GM19328 (cell line): Measurements from ENCODE around the gene CHAD.
"Not testable (repeated sequence)": the region's sequence is repeated elsewhere in the genome, so short reads cannot be mapped to it uniquely, and the experiment has no call there.

ENCODE experiments used
- ATAC-seq: cut with Tn5 transposase; IDR thresholded peaks from one replicate; pipeline ENCODE4 v1.9.1; 2021; ENCODE audit warnings: mild to moderate bottlenecking, moderate library complexity; ENCODE audit not compliant: unreplicated experiment

The CHAD gene

DNA sequence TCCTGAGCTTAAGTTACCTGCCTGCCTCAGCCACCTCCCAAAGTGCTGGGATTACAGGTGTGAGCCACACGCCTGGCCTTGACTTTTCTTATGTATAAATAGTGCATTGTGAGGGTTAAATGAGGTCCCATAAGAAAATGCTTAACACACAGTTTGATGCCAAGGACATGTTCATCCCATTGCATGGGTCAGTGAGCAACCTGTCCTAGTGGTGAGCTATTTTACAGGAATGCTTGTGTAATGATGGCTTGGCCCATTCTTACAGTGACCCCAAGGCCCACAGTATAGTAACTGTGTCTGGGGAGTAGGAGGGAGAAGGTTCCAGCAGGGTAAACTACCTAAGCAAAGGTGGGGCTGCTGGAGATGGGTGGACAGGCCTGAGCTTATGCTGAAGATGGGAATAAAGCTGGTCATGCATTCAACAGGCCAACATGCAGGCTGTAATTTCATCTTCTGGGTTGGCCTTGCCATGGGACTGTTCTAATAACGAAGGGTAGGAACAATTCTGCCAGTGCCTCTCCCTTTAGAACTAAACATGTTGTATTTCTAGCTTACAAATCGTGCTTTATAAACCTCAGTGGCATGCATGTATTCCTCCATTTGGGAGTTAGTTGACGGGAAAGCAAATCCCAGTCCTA lies 36.4 kb downstream of the CHAD start:
- no peak for ATAC-seq

DNA sequence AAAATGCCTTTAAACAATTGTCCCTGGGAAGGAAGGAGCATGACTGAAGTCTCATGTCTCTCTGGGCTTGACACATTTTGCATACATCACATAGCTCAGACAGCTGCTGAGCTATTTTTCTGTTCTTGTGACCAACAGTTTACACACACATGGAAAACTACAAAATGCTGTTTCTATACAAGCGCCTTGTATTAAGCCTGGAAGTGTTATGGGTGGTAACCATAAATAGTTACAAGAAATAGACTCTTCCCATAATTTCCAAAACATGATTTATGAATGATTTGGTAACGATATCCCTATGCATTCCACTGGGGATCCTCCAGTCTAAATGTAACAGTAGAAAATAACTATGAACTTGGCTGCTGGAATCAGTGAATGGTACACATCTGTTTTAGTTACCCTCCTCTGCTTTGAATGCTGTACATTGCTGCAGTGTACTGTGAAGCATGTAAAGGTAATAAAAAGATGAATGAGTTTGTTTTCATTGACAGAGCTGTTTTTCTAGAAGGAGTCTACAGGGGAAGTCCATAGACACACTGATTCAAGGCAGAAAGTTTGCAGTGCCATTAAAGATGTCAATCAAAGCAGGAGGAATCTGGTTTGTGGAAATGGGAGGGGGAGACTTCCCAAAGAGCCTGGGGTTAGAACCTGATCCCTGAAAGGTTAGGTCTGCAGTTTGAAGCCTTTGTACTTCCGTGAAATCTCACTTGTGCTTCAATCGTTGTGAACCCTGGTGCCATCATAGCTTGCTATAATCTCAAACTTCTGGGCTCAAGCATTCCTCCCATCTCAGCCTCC lies 37.7 kb downstream of the CHAD start:
- ATAC-seq = no peak

DNA sequence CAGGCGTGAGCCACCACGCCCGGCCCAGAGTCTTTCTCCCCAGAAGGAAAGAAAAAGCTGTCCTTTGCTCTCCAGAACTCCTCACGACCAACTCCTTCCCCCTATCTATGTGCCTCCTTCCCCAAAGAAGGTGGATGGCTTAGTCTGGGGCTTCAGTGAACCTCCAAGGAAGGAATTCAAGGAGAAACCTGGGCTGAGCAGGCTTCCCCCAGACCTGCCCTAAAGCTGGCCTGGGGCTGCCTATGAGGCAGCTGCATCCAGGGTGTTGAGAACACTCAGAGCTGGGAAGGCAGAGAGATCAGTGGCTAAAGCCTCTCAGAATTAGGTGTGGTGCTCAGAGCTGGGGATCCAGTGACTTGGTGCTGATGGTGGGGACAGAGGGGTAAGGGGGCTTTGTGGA lies 38.9 kb downstream of the CHAD start:
- ATAC-seq = no peak

DNA sequence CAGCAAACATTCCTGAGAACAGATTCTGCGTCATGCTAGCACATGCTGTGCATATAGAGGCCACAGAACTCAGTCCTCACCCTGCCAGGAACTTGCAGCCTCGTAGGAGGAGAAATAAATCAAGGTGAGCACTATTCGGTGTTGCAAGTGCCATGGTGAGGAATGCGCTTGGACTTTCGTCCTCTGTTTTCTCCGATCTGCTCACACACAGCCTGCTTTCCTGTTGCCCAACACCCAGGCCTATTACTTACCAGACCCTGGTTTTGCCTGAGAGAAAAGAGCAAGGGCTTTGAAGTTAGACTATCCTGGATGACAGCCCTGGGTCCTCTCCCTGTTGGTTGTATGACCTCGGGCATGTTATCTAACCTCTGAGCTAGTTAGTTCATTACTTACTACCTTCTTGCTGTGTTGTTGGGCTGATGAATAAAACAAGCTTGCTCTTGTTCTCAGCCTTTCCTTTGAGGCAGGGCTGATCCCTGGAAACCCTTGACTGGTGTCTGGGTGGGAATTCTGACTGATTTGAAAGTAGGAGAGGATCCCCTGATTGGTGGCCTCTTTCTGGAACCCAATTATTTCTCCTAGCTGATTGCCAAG lies 39.8 kb downstream of the CHAD start:
- no peak for ATAC-seq

DNA sequence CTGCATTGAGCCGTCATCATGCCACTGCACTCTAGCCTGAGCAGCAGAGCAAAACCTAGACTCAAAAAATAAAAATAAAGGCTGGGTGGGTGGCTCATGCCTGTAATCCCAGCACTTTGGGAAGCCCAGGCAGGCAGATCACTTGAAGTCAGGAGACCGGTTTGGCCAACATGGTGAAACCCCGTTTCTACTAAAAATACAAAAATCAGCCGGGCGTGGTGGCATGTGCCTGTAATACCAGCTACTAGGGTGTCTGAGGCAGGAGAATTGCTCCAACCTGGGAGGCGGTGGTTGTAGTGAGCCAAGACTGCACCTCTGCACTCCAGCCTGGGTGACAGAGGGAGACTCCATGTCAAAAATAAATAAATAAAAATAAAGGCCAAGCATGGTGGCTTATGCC lies 40.6 kb downstream of the CHAD start:
- ATAC-seq = not testable (repeated sequence)

DNA sequence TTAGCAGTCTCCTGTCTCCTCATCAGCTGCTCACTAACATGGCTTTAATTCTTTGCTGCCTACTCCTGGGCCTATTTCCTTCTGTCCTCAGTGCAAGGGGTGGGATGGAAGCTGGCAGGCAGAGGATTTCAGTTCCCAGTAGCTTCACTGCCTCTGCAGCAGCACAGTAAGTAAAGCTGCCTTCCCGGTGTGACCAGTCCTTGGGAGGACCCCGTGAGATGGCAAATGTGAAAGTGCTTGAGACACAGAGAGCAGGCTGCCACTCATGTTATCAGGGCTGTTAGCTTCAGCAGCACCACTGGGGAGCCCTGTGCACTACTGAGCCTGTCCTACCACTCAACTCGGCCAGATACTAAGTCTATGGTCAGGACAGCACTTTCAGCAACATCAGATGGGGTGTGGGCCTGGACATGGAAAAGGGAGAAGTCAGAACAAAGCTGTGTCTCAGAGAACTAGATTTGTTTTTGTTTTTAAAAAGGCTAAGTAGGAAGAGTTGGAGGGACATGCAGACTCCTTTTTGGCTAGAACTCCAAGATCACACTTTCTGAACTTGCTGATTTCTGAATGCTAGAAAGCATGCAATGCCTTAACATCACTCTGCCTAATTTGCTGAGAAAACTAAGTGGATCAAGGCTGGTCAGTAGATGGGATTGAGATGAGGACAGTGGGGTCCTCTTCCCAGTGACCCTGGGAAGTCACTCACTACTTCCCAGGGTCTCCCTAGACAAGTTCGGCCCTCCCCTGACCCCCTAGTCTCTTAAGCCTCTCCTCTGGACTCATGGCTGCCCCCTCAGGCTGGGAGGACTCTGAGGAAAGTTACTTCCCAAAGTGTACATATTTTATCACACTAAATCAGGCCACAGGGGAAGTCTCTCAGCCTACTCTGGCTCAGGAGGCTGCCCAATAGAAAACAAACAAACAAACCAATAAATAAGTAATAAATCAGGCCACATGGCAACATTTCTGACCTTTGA lies 41.6 kb downstream of the CHAD start:
- ATAC-seq = no peak

DNA sequence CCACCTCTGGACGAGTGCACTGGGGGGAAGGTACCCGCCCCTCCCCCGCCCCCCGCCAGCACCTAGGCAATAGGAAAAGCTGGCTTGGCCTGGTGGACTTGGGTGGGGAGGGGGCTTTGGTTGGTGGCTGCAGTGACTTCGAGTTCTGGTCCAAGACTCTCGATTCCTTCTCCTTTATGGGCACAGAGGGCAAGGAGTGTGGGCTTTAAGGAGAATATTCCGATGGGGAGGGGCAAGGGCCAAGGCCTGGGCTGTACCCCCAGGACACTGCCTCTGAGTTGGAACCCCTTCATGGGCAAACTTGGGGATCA lies 42.3 kb downstream of the CHAD start:
- ATAC-seq = no peak

DNA sequence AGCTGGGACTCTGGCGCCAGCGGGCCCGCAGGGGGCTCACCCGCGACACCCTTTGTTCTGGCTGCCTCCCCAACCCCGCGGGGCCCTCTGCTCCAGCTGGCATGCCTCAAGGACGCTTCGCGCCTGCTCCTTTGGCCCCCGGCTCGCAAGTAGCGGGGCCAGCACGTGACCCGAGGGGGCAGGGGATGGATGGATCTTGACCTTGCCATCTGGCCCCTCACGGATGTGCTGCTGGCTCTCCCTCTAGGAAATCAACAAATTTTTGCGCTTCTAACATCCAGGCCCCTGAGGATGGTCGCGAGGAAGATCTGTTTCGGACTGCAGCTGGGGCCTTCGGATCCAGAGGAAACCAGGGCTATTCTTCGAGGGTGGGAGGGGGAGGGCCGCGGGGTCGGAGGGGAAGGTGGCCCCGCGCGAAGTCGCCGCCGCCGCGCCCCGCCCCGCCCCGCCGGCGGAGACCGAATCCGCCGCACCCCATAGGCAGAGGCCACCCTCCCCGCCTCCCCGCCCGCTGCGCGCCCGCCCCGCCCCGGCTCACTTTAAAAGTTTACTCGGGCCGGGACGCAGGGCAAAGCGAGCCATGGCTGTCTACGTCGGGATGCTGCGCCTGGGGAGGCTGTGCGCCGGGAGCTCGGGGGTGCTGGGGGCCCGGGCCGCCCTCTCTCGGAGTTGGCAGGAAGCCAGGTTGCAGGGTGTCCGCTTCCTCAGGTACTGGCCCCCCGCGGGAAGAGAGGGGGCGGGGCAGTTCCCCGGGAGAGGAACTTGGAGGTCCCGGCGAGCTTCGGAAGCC lies 42.8 kb downstream of the CHAD start, which contains the start of gene ACSF2:
Gene ACSF2 (plus strand): TSS at position 537 of the 790 bp plus-strand sequence. CDS start 44 bp downstream, at position 581.
- ATAC-seq = peak; percentile 71

DNA sequence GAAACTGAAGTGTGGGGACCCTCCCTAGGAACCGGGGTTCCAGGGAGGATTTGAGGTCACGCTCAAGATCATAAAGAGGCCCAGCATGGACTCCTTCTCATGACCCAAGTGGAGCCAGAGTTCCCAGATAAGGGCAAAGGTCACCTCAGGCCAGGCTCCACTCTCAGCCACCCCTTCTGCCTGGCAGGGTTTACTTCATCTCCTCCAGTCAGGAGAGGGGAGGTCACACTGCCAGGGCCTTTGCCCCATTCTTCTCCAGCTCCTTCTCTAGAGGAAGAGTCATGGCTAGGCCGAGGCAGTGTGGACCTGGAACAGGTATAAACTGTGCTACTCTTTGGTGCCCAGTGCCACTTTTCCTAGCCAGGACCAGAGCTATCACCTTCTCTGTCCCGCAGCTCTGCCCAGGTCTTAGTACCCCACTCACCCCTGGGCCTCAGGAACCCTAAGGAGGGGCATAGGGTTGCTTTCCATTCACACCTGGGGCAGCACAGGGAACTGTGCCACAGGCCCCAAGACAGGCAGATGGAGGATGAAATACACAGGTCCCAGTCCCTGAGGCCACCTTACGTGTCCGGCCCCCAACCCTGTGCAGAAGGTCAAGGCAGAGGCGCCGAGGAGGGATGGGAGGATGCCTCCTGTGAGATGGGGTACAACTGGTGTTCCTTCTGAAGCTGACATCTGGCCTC lies 43.5 kb downstream of the CHAD start:
- peak; percentile 3 for ATAC-seq

DNA sequence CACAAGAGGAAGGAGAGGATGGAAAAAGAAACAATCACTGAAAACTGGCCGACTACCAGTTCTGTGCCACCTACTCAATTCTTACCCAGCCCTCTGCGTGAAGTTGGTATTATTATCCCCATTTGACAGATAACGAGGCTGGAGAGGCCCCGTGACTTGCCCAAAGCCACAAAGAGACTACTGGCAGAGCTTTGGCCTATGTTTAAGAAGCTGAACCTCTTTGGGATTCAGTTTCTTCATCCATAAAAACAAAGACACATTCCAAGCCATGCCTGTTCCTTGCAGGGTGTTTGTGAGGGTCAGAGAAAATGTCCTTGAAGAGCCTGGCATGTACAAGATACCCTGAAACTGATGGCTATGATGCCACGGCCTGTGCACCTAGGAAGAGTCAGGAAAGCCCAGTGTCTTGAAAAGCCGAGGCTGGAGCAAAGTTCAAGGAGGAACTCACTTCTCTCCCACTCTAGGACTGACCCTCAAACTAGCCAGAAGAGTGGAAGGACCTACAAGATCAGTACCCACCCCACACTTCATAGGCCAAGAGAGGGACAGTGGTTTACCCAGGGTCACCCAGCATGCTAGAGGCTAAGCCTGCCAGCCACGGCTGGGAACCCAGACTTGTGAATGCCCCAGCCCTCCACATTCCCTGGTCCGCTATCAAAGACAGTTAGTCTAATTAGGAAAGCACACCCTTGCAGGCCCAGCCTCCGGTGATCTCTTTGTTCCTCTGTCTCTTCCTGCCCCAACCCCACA lies 44.3 kb downstream of the CHAD start:
- ATAC-seq = no peak

DNA sequence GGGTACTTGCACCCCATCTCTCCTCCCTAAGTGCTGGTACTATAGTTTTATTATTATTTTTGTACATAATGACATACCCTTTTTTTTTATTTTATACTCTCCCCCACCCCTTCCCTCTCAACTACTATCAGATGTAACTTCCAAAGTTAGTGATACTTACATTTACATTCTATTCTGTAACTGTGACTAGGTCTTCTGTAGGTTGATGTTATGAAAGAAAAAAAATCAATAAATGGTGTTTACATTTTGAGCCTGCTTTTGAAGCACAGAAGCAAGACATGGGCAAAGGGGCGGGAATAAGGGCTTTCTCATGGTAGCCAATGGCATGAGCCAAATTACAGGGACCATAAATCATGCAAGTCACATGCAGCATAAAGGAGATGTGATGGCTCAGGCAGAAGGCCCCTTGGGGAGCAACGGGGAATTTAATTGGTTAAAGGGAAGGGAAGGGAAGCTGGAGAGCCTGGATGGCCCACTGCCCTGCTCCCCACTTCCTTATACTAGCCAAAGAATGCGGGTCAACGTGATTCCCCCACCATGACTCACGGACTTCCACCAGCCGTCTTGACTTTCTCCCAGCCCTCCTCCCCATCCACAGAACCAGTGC lies 45.0 kb downstream of the CHAD start:
- ATAC-seq = no peak

DNA sequence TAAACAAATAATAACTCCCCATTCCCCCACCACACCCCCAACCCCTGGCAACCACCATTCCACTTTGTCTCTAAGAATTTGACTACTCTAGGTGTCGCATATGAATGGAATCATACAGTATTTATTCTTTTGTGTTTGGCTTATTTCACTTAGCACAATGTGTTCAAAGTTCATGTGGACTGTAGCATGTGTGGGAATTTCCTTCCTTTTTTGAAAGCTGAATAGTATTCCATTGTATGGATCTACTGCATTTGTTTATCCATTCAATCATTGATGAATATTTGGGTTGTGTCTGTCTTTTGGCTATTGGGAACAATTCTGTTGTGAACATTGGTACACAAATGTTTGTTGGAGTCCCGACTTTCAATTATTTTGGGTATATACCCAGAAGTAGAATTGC lies 45.9 kb downstream of the CHAD start:
- ATAC-seq = no peak

DNA sequence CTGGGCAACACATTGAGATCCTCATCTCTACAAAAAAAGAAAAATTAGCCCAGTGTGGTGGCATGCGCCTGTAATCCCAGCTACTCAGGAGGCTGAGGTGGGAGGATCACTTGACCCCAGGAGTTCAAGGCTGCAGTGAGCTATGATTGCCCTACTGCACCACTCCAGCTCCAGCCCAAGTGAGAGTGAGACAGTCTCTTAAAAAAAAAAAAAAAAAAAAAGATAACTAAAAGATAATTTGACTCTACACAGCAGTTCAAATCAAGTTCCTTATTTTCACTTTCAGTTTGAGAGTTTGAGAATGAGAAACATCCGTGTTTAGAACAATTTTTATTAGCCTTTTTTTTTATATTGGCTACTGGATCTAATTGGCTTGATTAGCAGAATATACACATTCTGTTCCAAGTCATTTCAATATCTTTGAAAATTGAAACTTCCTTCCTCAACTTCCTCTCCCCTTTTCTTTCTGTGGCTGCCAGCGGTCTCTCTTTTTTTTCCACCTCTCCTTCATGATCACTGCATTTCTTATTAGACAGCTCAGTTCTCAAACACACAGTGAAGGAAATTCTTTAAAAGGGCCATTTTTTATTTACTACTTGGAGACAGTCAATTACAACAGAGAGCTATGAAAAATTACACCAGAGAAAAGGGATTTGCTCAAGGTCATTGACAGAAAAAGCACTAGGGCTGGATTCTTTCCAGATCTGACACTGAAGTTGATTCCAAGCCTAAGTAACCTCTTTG lies 47.2 kb downstream of the CHAD start:
- ATAC-seq = no peak

DNA sequence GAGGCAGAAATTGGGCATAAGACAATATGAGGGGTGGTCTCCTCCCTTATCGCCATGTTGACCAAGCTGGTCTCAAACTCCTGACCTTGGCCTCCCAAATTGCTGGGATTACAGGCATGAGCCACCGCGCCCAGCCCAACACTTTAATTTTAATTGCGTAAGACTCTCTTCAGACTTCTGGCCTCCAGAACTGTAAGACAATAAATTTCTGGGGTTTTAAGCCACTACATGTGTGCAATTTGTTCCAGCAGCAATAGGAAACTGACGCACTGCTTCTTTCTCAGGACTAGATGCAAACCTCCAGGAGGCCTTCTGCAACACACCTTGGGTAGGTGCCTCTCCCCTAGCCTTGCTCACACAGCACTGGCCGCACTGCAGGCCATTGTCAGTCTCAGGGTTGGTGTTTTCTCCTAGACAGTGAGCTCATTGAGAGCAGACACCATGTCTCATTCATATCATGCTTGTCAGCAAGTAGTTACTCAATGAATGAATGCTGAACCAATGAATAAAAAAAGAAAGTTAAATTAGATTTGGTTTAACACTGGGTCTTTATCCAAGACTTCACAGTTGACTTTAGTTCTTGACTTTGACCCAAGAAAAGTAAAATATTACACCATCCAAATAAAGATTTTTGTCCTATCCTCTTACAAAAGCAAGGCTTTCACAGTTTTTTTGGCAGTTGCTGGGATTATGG lies 48.1 kb downstream of the CHAD start:
- no peak for ATAC-seq

DNA sequence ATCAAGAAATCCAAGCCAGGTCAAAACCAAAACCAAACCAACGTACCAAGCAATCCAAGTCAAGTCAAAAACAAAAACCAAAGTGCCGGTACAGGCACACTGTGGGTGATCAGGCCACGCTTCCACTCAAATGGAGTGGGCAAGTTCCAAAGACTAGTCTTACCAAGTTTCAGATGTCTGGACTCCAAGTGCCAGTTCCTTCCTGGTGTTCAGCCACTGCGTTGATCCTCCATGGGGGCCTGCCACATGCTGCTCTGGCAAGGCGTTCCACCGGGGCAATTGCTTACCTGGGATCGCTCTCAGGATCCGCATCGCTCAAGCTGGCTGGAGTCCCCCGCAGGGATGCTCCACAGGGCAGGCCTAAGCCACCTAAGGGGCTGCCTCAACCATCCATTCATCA lies 49.1 kb downstream of the CHAD start:
- not testable (repeated sequence) for ATAC-seq

DNA sequence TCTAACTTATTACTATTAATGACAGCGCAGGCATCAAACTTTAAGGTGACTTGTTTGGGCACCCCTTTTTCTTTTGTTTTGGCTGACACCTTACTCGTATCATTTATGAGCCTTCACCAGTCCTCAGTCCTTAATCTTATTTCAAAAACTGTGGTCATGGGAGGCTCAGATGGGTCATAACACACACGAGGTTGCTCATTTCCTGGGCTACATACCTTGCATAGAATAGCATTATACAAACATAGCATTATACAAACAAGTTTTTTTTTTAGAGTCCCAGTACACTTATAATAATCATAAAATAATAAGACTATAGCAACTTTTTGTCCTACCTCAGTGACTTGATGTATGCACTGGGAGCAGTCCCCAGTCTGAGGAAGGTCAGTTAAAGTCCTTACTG lies 53.9 kb downstream of the CHAD start:
- ATAC-seq = no peak
